CD4-positive, alpha-beta T cell treated with Interleukin-12 subunit alpha and Interleukin-12 subunit beta, for 1 hour (primary cell): ENCODE measurements around the gene GDF10.
A peak's percentile ranks its signal among the peaks of the same experiment; 100 is the strongest.

Experiments
- DNase-seq: peaks from one replicate; pipeline ENCODE4 v3.0.0-alpha.2; 2020

The GDF10 gene

DNA sequence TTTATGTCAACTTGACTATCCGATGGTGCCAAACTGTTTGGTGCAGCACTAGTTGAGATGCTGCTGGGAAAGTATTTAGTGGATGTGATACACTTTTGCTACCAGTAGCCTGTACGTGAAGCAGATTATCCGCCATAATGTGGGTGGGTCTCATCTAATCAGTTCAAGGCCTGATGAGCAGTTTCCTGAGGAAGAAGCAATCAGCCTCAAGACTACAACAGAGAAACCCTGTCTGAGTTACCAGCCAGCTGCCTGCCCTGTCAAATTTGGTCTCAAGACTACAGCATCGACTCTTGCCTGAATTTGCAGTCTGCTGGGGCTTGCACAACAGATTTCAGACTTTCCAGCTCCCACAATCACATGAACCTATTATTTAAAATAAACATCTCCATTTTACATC is 37.3 kb downstream of the GDF10 start:
- no peak for DNase-seq

GRCh38 chr10:47339186-47339735 is 39.3 kb downstream of the GDF10 start:
- DNase-seq: no peak

DNA sequence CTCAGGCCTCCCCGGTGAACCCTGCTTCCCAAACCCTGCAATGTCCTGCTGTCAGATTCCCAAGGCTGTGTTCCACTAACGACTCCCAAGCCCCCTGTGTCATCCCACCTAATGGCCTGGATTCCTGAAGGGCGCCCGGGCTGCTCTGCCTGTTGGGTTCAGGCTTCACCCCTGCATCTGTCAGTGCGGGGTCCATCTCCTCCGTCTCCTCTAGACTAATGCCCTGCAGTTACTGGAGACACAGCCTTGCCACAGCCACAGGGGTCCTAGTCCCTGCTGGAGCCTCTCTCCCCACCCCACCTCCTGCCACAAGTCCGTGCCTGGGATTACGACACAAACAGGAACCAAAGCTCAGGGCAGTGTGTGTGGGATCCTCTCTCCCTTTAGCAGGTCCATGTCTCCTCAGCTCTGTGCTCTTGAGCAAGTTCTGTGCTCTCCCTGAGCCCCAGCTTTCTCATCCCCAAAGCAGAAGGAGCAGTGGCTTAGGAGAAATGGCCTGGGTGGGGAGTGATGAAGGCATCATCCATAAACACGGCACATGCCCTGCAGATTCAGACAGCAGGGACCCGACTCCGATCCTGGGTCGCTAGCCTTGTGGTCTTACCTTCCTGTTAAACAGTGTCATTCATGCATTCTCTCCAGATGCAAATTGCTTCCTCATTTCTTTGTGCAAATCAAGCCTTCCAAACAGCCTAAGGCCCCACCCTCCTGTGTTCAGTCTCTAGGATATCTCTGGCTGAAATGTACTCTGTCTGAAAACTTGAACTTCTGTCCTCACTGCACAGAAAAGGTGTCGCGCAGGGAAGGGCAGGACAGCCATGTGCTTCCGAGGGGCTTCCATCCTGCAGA is 40.0 kb downstream of the GDF10 start:
- DNase-seq: no peak

DNA sequence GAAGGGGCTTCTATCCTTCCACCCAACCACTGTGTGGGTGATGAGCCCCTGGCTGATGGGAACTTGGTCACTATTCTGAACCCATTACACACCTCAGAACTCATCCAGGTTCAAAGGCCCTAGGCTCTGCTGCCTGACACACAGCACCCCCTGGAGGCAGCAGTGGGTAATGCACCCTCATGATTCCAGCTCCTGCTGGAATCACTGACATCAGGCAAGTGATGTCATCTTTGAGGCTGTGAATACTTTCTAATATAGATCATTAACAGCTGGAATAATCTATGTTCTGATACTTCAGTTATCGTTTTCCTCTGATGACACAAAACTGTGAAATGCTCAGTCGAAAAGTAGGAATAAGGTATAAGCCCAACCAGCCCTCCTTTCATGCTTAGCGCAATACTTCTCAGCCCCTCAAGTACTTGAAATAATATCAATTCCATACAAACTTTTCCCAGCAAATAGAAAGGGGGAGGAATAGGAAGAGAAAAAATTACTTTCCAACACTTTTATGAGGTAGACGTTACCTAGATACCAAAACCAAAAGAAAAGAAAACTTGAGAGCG is 40.7 kb downstream of the GDF10 start:
- peak; percentile 61 for DNase-seq

- no peak for DNase-seq
Observed at GRCh38 chr10:47344996-47345870, 45.2 kb downstream of the GDF10 start.

DNA sequence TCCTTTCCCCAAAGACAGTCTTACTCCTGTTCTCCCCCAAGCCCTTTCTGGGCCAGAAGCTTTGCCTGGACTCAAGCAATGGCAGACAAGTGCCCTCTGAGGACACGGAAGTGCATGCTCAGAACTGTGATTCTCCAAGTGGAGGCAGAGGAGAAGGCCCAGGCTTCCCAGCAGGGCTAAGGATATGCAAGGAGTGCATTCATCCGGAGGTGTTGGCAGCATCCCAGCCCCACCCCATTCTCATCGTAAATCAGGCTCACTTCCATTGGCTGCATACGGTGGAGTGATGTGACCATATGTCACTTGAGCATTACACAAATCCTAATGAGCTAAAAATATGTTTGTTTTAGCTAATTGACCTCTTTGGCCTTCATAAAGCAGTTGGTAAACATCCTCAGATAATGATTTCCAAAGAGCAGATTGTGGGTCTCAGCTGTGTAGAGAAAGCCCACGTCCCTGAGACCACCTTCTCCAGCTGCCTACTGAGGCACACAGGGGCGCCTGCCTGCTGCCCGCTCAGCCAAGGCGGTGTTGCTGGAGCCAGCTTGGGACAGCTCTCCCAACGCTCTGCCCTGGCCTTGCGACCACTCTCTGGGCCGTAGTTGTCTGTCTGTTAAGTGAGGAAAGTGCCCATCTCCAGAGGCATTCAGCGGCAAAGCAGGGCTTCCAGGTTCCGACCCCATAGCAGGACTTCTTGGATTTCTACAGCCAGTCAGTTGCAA is 46.7 kb downstream of the GDF10 start:
- DNase-seq: no peak

- DNase-seq: no peak
Observed at GRCh38 chr10:47347303-47347675, 47.3 kb downstream of the GDF10 start.

- no peak for DNase-seq
Observed at GRCh38 chr10:47348138-47348651, 48.2 kb downstream of the GDF10 start, which contains the start of gene RBP3. TSS of gene RBP3 (plus strand) at chr10:47348363. CDS start at chr10:47348485, 122 bp downstream.

DNA sequence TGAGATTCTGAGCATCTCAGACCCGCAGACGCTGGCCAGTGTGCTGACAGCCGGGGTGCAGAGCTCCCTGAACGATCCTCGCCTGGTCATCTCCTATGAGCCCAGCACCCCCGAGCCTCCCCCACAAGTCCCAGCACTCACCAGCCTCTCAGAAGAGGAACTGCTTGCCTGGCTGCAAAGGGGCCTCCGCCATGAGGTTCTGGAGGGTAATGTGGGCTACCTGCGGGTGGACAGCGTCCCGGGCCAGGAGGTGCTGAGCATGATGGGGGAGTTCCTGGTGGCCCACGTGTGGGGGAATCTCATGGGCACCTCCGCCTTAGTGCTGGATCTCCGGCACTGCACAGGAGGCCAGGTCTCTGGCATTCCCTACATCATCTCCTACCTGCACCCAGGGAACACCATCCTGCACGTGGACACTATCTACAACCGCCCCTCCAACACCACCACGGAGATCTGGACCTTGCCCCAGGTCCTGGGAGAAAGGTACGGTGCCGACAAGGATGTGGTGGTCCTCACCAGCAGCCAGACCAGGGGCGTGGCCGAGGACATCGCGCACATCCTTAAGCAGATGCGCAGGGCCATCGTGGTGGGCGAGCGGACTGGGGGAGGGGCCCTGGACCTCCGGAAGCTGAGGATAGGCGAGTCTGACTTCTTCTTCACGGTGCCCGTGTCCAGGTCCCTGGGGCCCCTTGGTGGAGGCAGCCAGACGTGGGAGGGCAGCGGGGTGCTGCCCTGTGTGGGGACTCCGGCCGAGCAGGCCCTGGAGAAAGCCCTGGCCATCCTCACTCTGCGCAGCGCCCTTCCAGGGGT is 48.9 kb downstream of the GDF10 start:
- DNase-seq: no peak

DNA sequence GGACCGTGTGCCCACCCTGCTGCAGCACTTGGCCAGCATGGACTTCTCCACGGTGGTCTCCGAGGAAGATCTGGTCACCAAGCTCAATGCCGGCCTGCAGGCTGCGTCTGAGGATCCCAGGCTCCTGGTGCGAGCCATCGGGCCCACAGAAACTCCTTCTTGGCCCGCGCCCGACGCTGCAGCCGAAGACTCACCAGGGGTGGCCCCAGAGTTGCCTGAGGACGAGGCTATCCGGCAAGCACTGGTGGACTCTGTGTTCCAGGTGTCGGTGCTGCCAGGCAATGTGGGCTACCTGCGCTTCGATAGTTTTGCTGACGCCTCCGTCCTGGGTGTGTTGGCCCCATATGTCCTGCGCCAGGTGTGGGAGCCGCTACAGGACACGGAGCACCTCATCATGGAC is 49.5 kb downstream of the GDF10 start:
- no peak for DNase-seq

DNA sequence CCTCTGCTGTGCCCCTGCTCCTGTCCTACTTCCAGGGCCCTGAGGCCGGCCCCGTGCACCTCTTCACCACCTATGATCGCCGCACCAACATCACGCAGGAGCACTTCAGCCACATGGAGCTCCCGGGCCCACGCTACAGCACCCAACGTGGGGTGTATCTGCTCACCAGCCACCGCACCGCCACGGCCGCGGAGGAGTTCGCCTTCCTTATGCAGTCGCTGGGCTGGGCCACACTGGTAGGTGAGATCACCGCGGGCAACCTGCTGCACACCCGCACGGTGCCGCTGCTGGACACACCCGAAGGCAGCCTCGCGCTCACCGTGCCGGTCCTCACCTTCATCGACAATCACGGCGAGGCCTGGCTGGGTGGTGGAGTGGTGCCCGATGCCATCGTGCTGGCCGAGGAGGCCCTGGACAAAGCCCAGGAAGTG is 50.0 kb downstream of the GDF10 start:
- DNase-seq: no peak

GRCh38 chr10:47350671-47351640 is 51.0 kb downstream of the GDF10 start:
- no peak for DNase-seq

DNA sequence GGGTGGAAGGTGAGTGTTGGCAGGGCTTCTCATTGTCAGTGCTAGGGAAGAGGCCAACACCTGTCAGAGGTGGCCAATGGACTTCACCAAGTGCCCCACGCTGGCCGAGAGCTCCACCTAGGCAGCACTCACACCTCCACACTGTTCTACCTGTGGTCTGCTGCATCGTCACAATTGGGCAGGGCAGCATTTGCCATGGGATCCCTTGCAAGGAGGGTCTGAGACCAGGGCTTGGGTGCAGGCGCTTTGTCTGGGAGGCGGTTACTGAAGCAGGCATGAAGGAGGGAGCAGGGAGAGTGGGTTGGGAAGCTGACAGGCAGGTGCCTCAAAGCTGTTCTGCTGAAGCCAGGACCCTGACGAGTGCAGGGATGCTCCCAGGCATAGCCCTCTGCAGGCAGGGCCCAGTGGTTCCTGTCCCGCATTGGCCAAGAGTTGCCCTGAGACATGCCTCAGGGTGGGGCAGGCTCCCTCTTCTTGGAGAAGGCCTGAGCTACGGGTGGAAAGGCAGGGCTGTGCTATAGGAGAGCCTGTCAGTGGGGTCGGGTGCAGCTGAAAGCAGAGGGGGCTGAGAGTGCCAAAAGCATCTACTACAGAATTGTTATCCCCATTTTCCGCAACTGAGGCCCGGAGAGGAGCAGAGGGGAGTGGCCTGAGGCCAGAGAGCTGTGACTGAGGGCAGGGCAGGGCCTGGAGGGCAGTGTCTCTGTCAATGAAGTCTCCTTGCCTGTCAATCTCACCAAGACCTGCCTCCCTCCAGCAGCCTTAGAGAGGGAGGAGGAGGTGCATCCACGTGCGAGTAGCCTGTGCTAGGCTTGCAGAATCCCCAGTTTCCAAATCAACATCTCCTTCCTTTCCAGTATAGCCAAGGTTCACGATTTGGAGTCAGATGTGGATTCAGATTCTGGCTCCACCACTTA is 52.2 kb downstream of the GDF10 start:
- no peak for DNase-seq

GRCh38 chr10:47353351-47353750 is 53.4 kb downstream of the GDF10 start:
- no peak for DNase-seq

DNA sequence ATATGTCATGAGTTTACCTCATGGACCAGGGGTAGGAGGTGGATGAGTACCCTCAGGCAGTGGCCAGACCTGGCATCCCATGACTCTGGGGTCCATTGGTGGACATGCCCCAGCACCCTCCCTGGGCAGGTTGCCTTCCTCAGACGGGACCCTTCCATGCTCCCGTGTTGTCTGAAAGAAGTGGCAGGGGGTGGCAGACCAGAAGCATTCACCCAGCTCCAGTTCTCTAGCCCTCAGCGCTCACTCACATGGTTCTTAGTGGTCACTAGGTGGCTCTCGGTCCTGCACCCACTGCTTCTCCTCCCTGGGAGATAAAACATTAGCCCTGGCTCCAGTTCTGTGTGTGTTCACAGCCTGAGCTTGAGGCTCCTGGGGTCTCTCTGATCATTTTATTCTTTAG is 54.2 kb downstream of the GDF10 start:
- no peak for DNase-seq

DNA sequence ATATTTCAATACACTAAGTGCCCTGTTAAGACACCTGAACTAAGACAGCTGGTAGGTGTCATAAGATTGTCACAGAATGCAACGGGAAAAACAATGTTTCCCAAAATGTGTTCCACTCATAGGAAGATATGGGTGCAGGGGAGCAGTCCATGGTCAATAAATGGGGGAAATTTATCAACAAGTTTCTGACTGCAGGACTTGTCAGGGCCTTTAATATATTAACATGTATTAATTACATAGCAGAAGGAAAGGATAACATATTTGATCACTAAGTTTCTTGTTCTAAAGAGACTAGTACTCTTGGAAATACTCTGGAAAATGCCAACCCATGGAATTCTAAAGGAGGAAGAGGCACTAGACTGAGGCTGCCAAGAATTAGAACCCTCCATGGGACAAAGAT is 54.9 kb downstream of the GDF10 start:
- DNase-seq: no peak

- no peak for DNase-seq
Observed at GRCh38 chr10:47356708-47357107, 56.7 kb downstream of the GDF10 start.

DNA sequence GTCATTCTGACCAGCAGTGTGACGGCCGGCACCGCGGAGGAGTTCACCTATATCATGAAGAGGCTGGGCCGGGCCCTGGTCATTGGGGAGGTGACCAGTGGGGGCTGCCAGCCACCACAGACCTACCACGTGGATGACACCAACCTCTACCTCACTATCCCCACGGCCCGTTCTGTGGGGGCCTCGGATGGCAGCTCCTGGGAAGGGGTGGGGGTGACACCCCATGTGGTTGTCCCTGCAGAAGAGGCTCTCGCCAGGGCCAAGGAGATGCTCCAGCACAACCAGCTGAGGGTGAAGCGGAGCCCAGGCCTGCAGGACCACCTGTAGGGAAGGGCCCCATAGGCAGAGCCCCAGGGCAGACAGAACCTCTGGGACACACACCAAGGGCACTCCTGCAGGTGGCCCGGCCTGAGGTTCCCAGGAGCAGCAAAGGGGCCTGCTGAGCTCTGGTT is 57.2 kb downstream of the GDF10 start:
- DNase-seq: no peak

DNA sequence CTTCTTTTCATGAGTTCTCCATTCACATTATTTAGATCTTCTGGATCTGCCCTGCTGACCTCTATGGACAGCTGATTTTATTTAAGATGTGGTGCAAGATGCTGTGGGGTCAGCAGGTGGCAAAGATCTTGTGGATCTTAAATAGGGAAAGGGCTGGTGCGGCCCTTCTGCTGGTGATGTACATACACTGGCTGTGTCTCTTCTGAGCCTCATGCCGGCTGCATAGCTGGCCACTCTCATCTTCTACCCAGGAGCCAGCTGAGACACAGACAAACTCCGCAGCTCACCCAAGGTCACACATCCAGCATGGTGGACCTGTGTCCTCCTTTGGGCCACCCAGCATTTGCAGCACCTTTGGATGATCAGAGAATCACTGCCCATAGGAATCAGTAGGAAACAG is 57.9 kb downstream of the GDF10 start:
- DNase-seq: no peak
